ENCODE data around the gene PEPD.

Gene PEPD

GRCh38 chr19:33510462-33511194, 11.0 kb downstream of the PEPD start:
- DNase-seq: no peak

DNA sequence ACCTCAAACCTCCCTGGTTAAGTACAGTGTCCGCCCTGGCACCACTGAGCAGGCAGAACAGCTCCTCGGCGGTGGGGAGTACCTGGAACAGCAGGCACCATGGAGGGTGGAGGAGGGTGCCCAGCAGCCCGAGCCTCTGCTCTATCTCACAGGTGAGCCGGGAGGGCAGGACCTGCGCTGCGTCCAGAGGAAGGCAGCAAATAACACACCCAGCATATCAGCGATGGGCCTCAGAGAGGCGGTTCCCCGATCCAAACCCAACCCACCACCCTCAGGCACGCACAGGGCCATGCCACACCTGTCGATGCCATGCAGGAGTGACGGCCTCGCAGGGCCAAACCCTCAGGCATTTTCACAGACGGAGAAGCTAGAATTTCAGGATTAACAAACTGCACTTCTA, 11.8 kb downstream of the PEPD start:
- no peak for DNase-seq

GRCh38 chr19:33508941-33509614, 12.5 kb downstream of the PEPD start:
- DNase-seq: no peak

DNA sequence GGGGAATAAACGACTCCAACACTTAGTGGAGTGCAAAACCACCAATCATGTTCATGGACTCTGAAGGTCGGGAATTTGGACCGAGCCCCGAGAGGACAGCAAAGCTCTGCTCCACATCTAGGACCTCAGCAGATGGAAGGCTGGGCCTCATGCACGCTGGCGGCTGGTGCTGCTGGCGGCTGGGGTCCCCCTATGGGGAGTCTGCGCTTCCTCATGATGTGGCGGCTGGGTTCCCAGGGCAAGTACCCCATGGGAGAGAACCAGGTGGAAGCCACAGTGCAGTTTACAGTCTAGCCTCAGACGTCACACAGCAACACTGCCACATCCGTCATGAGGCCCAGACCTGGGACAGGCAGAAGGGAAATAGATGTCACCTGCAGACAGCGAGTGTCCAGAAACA, 13.2 kb downstream of the PEPD start:
- DNase-seq: no peak

- no peak for DNase-seq
Measured at GRCh38 chr19:33508009-33508408, 13.6 kb downstream of the PEPD start.

DNA sequence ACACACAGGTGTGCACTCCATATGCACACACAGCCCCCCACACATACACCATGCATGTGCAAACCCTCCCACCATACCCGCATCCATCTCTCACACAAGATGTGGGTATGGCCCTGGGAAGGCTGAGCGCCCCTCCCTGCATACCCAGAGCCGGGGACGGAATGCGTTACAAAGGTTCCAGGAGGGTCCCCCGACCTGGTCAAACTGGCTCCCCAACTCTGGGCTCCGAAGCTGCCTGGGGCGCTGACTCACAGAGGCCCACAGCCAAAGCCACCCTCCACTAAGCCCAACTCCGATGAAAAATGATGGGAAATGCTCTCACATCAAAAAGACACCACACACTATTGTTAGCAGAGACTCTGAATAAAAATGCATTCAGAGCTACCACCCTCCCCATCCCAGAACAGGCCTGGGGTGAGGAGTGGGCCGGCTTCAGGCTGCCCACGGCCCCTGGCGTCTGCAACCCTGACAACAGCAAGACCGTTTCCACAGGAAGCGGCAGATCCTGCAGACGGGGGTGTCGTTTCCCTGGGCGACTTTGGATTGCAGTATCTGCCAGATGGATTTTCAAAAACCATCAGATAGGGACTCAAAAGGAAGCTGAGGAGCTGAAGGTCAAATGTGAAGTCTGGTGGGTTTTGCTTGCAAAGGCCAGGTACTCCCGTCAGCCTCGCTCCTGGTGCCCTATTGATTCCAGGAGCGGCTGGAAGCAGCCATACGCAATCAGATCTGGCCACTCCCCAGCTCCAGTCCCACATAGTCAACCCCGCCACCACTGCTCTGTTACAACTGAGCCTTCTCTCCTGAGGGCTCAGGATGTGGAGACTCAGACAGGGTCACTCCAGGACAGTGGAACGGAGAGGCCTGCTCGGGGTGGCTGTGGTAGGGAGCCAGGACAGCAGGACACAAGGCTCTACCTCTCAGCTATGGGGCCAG, 14.3 kb downstream of the PEPD start:
- no peak for DNase-seq

- no peak for DNase-seq
Measured at GRCh38 chr19:33506498-33506897, 15.1 kb downstream of the PEPD start.

DNA sequence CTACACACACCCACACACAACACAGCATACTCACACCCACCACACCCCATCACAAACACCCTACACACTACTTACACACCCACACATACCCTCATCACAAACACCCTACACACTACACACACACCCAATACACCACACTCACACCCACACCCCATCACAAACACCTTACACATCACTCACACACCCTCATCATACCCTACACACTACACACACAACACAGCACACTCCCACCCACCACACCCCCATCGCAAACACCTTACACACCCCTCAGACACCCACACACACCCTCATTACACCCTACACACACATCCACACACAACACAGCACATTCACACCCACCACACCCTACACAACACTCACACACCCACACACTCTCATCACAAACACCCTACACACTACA, 15.8 kb downstream of the PEPD start:
- DNase-seq: no peak

- DNase-seq: no peak
Measured at GRCh38 chr19:33505148-33505547, 16.4 kb downstream of the PEPD start.

- no peak for DNase-seq
Measured at GRCh38 chr19:33504058-33504444, 17.5 kb downstream of the PEPD start.

DNA sequence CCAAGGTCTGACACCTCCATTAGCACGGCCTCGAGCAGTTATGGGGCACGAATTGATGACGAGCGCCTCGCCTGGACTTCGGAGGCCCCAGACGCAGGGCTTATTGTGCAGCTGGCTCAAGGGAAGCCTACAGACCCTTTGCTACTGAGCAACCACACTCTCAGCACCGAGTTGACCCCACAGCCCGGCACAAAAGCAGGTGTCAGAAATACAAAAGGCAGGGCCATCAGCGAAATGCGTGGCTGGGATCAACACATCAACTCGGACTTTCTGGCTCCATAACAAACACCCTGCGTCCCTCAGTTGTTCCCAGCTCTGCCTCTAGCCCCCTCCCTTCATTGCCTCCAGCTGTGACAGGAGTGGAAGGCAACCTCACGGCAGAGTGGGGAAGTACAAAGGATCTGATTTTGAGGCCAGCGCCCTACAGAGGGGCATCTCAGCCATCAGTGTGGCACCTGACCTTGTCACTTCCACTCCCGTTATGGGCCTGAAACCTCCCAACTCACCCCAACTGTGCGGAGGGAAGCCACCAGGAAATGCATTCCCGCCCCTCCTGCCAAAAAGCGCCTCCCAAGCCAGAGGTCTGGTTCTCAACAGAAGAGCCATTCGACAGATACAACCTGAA, 18.0 kb downstream of the PEPD start:
- no peak for DNase-seq

DNA sequence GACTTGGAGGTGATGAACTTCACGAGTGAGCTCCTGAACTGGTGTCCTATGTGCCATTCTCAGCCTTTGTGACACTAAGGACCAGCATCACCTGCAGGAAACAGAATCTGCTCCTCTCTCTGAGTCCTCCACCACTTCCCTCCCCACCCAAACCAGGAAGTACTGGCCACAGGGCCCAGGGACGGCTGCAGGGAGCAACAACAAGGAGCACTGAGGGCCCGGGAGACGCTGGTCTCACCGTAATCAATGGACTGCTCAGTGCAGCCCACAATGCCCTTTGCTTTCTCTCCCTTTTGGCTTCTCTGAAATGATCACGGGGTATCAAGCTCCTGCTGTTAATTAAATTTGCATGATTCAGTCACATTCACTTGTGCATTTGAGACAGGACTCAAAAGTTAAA, 18.6 kb downstream of the PEPD start:
- no peak for DNase-seq

- no peak for DNase-seq
Measured at GRCh38 chr19:33502521-33502920, 19.1 kb downstream of the PEPD start.

GRCh38 chr19:33501693-33502356, 19.8 kb downstream of the PEPD start:
- DNase-seq: no peak

- no peak for DNase-seq
Measured at GRCh38 chr19:33500991-33501390, 20.6 kb downstream of the PEPD start.

DNA sequence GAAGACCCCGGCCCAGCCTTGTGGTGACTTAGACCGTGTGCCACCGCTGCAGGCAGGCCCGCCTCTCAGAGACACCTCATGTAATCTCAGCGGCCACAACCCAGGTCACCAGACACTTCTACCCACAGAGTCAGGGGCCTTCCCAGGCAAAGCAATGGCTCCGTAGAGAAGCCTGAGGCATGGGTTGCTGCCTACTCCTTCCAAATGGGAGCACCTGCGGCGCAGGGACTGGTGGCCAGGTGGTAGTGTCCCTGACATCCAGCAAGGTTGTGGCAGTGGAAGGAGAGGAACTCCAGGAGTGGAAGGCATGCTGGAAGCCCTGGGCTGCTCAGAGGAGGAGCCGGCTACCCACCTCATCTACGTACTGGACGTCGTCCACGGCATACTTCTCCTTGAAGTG, 21.0 kb downstream of the PEPD start:
- DNase-seq: no peak

- no peak for DNase-seq
Measured at GRCh38 chr19:33499671-33500506, 21.7 kb downstream of the PEPD start.

- no peak for DNase-seq
Measured at GRCh38 chr19:33499248-33499647, 22.3 kb downstream of the PEPD start.

DNA sequence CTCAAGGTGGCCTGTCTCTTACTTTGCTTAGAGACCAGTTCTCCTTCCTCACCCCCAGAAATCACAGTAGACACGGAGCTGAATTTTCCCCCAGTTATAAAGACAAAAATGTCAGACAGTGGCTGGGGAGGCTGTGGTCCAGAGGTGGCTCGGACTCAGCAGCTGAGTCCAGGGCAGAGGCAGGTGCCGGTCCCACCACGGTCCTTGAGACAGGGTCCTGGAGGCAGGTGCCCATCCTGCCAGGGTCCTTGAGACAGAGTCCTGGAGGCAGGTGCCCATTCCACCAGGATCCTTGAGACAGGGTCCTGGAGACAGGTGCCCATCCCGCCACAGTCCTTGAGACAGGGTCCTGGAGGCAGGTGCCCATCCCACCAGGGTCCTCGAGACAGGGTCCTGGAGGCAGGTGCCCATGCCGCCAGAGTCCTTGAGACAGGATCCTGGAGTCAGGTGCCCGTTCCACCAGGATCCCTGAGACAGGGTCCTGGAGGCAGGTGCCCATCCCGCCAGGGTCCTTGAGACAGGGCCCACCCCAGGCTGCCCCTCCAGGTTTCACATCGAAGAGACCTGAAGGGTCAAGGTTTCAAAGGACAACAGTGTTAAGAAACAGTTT, 23.1 kb downstream of the PEPD start:
- no peak for DNase-seq

GRCh38 chr19:33497778-33498175, 23.8 kb downstream of the PEPD start:
- DNase-seq: no peak

- no peak for DNase-seq
Measured at GRCh38 chr19:33497131-33497777, 24.3 kb downstream of the PEPD start.

All from NCI-H1930 (cell line).